ENCODE data around the gene KY. TPM values are rescaled to one million over a fixed set of nuclear protein-coding genes. Genes with fewer than 3 reads are reported as not detected.

KY gene
- total RNA-seq, 1 experiment from 2014 or later, result not detected

GRCh38 chr3:134619301-134619615 is 31.6 kb downstream of the KY start:
- POLR2A ChIA-PET, result no interaction called here
- no TSS peak for BruUV-seq (replicated peaks)
- Histone ChIP-seq H3K36me3 (ENCODE audit: control insufficient read depth, insufficient read depth, low read length) (no peaks in the 10 kb centered on the region), H3K4me1 (ENCODE audit: control insufficient read depth, insufficient read depth, low read length) (no peaks in the 10 kb centered on the region), H3K9me3 (ENCODE audit: control insufficient read depth, insufficient read depth, low read depth, low read length) (no peaks in the 10 kb centered on the region), H3K27me3 (ENCODE audit: control insufficient read depth, insufficient read depth, low read length) (no peaks in the 10 kb centered on the region), H3K27ac (ENCODE audit: low read length) (no peak overlapping the region), H3K4me3 (ENCODE audit: low read depth in 2 of 2, low read length in 2 of 2) (no peak overlapping the region)
- ATAC-seq (no peak), DNase-seq (ENCODE audit: low read depth, low spot score) (no peak)
- CTCF ChIA-PET, result no interaction called here
- TF ChIP-seq CTCF (IDR thresholded peaks at IDR 0.05) (no peak), SIN3A (IDR thresholded peaks at IDR 0.05; ENCODE audit: borderline replicate concordance, insufficient read depth, low read depth, low read length) (no peak), REST (IDR thresholded peaks at IDR 0.05; ENCODE audit: insufficient read depth in 1 of 2, low read depth in 2 of 2, low read length in 1 of 2) (no peak)
- intact Hi-C loops (cut with micrococcal nuclease; ENCODE audit: unreplicated experiment) (no loop called here), in situ Hi-C loops (cut with HindIII; ENCODE audit: low pct_unique_long_range_greater_than_20kb, low sequenced_read_pairs) (no loop called here)

- DNase-seq (ENCODE audit: low read depth, low spot score), result no peak
- 0 out of 2 replicates have a peak, but pooled peaks have one; percentile 9 for ATAC-seq
- no peaks in the 10 kb centered on the region for H3K4me1 ChIP-seq (ENCODE audit: control insufficient read depth, insufficient read depth, low read length)
- no peaks in the 10 kb centered on the region for H3K9me3 ChIP-seq (ENCODE audit: control insufficient read depth, insufficient read depth, low read depth, low read length)
- H3K36me3 ChIP-seq (ENCODE audit: control insufficient read depth, insufficient read depth, low read length), result no peaks in the 10 kb centered on the region
- intact Hi-C loops (cut with micrococcal nuclease; ENCODE audit: unreplicated experiment) (no loop called here), in situ Hi-C loops (cut with HindIII; ENCODE audit: low pct_unique_long_range_greater_than_20kb, low sequenced_read_pairs) (no loop called here)
- no peak for TF ChIP-seq SIN3A (IDR thresholded peaks at IDR 0.05; ENCODE audit: borderline replicate concordance, insufficient read depth, low read depth, low read length)
- TF ChIP-seq TCF7L2 (IDR thresholded peaks at IDR 0.05; ENCODE audit: low read depth, low read length), result no peak
- no peak for TF ChIP-seq CTCF (IDR thresholded peaks at IDR 0.05)
- TF ChIP-seq POLR2AphosphoS5 (IDR thresholded peaks at IDR 0.05; ENCODE audit: low read depth, low read length), result no peak
- TF ChIP-seq REST (IDR thresholded peaks at IDR 0.05; ENCODE audit: insufficient read depth in 1 of 2, low read depth in 2 of 2, low read length in 1 of 2), result no peak
- ChIA-PET POLR2A (no interaction called here), CTCF (no interaction called here)
- no TSS peak for BruUV-seq (replicated peaks)
- no peak overlapping the region for H3K27ac ChIP-seq (ENCODE audit: low read length)
- H3K4me3 ChIP-seq (ENCODE audit: low read depth in 2 of 2, low read length in 2 of 2), result no peak overlapping the region
- no peaks in the 10 kb centered on the region for H3K27me3 ChIP-seq (ENCODE audit: control insufficient read depth, insufficient read depth, low read length)
Measured at GRCh38 chr3:134618478-134619300, 32.1 kb downstream of the KY start.

All from Panc1 (cell line).